ENCODE results near the gene OSTC.
A peak's percentile ranks its signal among the peaks of the same experiment; 100 is the strongest.

The OSTC gene

GRCh38 chr4:108626056-108626455, 24.3 kb upstream of the OSTC start:
- TF ChIP-seq CTCF (IDR thresholded peaks at IDR 0.05): no peak

- TF ChIP-seq CTCF (IDR thresholded peaks at IDR 0.05): no peak
Measured at GRCh38 chr4:108628411-108628810, 22.0 kb upstream of the OSTC start.

GRCh38 chr4:108635070-108635655, 15.2 kb upstream of the OSTC start:
- no peak for TF ChIP-seq CTCF (IDR thresholded peaks at IDR 0.05)

- no peak for TF ChIP-seq CTCF (IDR thresholded peaks at IDR 0.05)
Measured at GRCh38 chr4:108636246-108636645, 14.2 kb upstream of the OSTC start.

- TF ChIP-seq CTCF (IDR thresholded peaks at IDR 0.05): peak; percentile 31; the same call in 1 of the 2 replicates
Measured at GRCh38 chr4:108637856-108638255, 12.5 kb upstream of the OSTC start.

GRCh38 chr4:108644237-108644636, 6.2 kb upstream of the OSTC start:
- TF ChIP-seq CTCF (IDR thresholded peaks at IDR 0.05): no peak

- TF ChIP-seq CTCF (IDR thresholded peaks at IDR 0.05): no peak
Measured at GRCh38 chr4:108646706-108647105, 3.7 kb upstream of the OSTC start.

GRCh38 chr4:108649863-108650211, 562 bp upstream of the OSTC start:
- no peak for TF ChIP-seq CTCF (IDR thresholded peaks at IDR 0.05)
